ENCODE data around the gene PLBD1. TPM values are rescaled to one million over a fixed set of nuclear protein-coding genes. Genes with fewer than 3 reads are reported as not detected.

Gene PLBD1
- total RNA-seq, 1 experiment from 2014 or later, result 0.30 TPM

DNA sequence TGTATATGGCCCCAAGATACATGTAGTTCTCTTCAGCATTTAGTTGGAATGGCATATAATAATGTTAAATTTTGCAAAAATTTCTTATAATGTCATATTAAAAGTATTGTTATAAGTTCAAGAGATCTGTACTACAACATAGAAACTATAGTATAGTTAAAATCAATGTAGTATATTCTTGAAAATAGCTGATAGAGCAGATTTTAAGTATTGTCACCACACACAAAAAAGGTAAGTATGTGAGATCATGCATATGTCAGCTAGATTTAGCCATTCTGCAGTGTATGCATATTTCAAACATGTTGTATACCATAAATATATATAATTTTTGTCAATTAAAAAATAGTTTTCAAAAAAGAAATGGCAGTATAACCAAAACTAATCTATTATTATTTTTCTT lies 86.5 kb downstream of the PLBD1 start:
- Histone ChIP-seq H3K27me3 (ENCODE audit: insufficient read depth, low read length) (no peaks in the 10 kb centered on the region), H4K20me1 (ENCODE audit: insufficient read depth) (no peaks in the 10 kb centered on the region), H3K9me3 (ENCODE audit: control insufficient read depth in 1 of 2, insufficient read depth in 1 of 2, low read depth in 1 of 2, low read length in 2 of 2) (no peaks in the 10 kb centered on the region), H3K4me3 (replicated peaks in 1 of 2; ENCODE audit: low read depth in 1 of 2, low read length in 2 of 2) (no peak overlapping the region), H3K4me1 (ENCODE audit: control insufficient read depth in 1 of 2, insufficient read depth in 2 of 2, low read length in 2 of 2) (no peaks in the 10 kb centered on the region), H3K9ac (ENCODE audit: low read length) (no peak overlapping the region), H3K27ac (ENCODE audit: low read depth, low read length) (no peak overlapping the region), H3K79me2 (ENCODE audit: insufficient read depth, low read length) (no peaks in the 10 kb centered on the region), H3K4me2 (ENCODE audit: low read length) (no peak overlapping the region), H3K36me3 (ENCODE audit: control insufficient read depth in 1 of 2, insufficient read depth in 2 of 2, low read length in 2 of 2) (peaks cover 3% of the 10 kb centered on the region in 2 experiments; a peak in 3 of 4 replicates), H3K9me2 (ENCODE audit: insufficient read depth) (no peaks in the 10 kb centered on the region), H2AFZ (ENCODE audit: low read depth, low read length, poor library complexity, severe bottlenecking) (no peak overlapping the region)
- RAD21 ChIA-PET (ENCODE audit: low non-redundant PET in 1 of 2, low total read pairs in 2 of 2, uncharacterized antibody in 2 of 2, unreplicated experiment in 2 of 2), result no interaction called here
- TF ChIP-seq, protein P1, sequence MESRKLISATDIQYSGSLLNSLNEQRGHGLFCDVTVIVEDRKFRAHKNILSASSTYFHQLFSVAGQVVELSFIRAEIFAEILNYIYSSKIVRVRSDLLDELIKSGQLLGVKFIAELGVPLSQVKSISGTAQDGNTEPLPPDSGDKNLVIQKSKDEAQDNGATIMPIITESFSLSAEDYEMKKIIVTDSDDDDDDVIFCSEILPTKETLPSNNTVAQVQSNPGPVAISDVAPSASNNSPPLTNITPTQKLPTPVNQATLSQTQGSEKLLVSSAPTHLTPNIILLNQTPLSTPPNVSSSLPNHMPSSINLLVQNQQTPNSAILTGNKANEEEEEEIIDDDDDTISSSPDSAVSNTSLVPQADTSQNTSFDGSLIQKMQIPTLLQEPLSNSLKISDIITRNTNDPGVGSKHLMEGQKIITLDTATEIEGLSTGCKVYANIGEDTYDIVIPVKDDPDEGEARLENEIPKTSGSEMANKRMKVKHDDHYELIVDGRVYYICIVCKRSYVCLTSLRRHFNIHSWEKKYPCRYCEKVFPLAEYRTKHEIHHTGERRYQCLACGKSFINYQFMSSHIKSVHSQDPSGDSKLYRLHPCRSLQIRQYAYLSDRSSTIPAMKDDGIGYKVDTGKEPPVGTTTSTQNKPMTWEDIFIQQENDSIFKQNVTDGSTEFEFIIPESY (IDR thresholded peaks at IDR 0.05; ENCODE audit: extremely low read depth, insufficient replicate concordance, low read length), result no peak
- TF ChIP-seq ZNF274 (IDR thresholded peaks at IDR 0.05; ENCODE audit: low read depth, low read length) (no peak), JUND (IDR thresholded peaks at IDR 0.05) (no peak), SIN3A (IDR thresholded peaks at IDR 0.05; ENCODE audit: low read depth) (no peak), YY1 (IDR thresholded peaks at IDR 0.05; ENCODE audit: extremely low read depth, insufficient replicate concordance, low read depth, low read length) (no peak), POLR2AphosphoS5 (IDR thresholded peaks at IDR 0.05; ENCODE audit: low read depth, low read length) (no peak), CBX3 (IDR thresholded peaks at IDR 0.05; ENCODE audit: low read depth) (no peak), CEBPB (IDR thresholded peaks at IDR 0.05; ENCODE audit: low read depth) (no peak), ELF1 (IDR thresholded peaks at IDR 0.05; ENCODE audit: borderline replicate concordance, low read depth) (no peak), TCF7L2 (IDR thresholded peaks at IDR 0.05; ENCODE audit: borderline replicate concordance, extremely low read depth, insufficient read depth, insufficient read length) (no peak)
- TF ChIP-seq, protein P2, sequence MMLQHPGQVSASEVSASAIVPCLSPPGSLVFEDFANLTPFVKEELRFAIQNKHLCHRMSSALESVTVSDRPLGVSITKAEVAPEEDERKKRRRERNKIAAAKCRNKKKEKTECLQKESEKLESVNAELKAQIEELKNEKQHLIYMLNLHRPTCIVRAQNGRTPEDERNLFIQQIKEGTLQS (IDR thresholded peaks at IDR 0.05), result no peak
- TF ChIP-seq, protein P3, sequence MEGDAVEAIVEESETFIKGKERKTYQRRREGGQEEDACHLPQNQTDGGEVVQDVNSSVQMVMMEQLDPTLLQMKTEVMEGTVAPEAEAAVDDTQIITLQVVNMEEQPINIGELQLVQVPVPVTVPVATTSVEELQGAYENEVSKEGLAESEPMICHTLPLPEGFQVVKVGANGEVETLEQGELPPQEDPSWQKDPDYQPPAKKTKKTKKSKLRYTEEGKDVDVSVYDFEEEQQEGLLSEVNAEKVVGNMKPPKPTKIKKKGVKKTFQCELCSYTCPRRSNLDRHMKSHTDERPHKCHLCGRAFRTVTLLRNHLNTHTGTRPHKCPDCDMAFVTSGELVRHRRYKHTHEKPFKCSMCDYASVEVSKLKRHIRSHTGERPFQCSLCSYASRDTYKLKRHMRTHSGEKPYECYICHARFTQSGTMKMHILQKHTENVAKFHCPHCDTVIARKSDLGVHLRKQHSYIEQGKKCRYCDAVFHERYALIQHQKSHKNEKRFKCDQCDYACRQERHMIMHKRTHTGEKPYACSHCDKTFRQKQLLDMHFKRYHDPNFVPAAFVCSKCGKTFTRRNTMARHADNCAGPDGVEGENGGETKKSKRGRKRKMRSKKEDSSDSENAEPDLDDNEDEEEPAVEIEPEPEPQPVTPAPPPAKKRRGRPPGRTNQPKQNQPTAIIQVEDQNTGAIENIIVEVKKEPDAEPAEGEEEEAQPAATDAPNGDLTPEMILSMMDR (IDR thresholded peaks at IDR 0.05 in 2 of 3, conservative IDR thresholded peaks at IDR 0.05 in 1 of 3; ENCODE audit: borderline replicate concordance in 1 of 3, insufficient read depth in 1 of 3, low read depth in 2 of 3, low read length in 2 of 3), result no peak
- TF ChIP-seq, protein P4, sequence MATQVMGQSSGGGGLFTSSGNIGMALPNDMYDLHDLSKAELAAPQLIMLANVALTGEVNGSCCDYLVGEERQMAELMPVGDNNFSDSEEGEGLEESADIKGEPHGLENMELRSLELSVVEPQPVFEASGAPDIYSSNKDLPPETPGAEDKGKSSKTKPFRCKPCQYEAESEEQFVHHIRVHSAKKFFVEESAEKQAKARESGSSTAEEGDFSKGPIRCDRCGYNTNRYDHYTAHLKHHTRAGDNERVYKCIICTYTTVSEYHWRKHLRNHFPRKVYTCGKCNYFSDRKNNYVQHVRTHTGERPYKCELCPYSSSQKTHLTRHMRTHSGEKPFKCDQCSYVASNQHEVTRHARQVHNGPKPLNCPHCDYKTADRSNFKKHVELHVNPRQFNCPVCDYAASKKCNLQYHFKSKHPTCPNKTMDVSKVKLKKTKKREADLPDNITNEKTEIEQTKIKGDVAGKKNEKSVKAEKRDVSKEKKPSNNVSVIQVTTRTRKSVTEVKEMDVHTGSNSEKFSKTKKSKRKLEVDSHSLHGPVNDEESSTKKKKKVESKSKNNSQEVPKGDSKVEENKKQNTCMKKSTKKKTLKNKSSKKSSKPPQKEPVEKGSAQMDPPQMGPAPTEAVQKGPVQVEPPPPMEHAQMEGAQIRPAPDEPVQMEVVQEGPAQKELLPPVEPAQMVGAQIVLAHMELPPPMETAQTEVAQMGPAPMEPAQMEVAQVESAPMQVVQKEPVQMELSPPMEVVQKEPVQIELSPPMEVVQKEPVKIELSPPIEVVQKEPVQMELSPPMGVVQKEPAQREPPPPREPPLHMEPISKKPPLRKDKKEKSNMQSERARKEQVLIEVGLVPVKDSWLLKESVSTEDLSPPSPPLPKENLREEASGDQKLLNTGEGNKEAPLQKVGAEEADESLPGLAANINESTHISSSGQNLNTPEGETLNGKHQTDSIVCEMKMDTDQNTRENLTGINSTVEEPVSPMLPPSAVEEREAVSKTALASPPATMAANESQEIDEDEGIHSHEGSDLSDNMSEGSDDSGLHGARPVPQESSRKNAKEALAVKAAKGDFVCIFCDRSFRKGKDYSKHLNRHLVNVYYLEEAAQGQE (IDR thresholded peaks at IDR 0.05; ENCODE audit: low read depth), result no peak
- no TSS peak for BruUV-seq (replicated peaks)
- CTCF ChIA-PET, result no interaction called here
- intact Hi-C loops (cut with micrococcal nuclease), result no loop called here
- no peak for DNase-seq (ENCODE audit: low read depth, low spot score)
- ATAC-seq, result no peak
- POLR2A ChIA-PET, result interaction anchor here (0.6 kb wide), 1 partner anchor 203 kb away, joined by 3 read pairs; no protein-coding TSS in a partner anchor
